Measurements from ENCODE around the gene DBP.

DNA sequence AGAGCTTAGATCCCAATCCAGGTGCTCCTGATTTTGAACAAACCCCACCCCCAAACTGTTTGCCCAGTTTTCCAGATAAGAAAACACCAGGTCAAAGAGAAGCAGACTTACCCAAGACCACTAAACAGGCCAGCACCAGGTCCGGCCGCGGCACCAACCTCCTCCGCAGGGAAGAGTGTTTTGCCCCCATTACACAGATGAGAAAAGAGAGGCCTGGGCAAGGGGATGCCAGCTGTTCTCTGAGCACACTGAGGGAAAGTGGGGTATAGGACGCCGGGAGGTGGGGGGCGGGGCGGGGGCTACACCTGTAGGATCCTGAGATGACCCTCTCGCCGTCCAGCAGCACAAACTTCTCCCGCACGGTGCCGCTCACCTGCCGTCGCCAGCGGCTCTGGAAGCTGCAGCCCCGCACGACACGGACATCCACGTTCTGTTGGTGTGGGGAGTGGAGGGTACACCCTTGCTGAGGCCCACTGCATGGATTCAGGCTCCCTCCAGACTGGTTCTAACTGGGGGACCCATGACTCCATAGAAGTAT lies 27.5 kb downstream of the DBP start:
- TF ChIP-seq, protein P1, sequence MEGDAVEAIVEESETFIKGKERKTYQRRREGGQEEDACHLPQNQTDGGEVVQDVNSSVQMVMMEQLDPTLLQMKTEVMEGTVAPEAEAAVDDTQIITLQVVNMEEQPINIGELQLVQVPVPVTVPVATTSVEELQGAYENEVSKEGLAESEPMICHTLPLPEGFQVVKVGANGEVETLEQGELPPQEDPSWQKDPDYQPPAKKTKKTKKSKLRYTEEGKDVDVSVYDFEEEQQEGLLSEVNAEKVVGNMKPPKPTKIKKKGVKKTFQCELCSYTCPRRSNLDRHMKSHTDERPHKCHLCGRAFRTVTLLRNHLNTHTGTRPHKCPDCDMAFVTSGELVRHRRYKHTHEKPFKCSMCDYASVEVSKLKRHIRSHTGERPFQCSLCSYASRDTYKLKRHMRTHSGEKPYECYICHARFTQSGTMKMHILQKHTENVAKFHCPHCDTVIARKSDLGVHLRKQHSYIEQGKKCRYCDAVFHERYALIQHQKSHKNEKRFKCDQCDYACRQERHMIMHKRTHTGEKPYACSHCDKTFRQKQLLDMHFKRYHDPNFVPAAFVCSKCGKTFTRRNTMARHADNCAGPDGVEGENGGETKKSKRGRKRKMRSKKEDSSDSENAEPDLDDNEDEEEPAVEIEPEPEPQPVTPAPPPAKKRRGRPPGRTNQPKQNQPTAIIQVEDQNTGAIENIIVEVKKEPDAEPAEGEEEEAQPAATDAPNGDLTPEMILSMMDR (IDR thresholded peaks at IDR 0.05) = no peak
- TF ChIP-seq POLR2A (IDR thresholded peaks at IDR 0.05) = no peak
